Lower leg skin (tissue), 4 donors: ENCODE measurements around the gene PMVK. TPM values are rescaled to one million over a fixed set of nuclear protein-coding genes. Genes with fewer than 3 reads are reported as not detected.

Experiments
- DNase-seq, 2 donors: peaks; one replicate each; pipeline ENCODE4 v3.0.0-alpha.2; 2019; ENCODE audit warnings: low spot score in 2 of 2
- H3K4me3 ChIP-seq: fragments of 200-600 bp; sonication (generic); 2 replicates; pipeline ENCODE4 v1.5.1; 2017; ENCODE audit warnings: mild to moderate bottlenecking, low read depth; ENCODE audit not compliant: poor library complexity, severe bottlenecking
- POLR2A ChIP-seq, 2 donors: fragments of 450-650 bp; IDR thresholded peaks; one replicate each; pipeline ENCODE4 v1.6.1; 2016 to 2017; ENCODE audit warnings: antibody characterized with exemption in 2 of 2, mild to moderate bottlenecking in 1 of 2, moderate library complexity in 1 of 2
- WGBS, 2 donors: methylation state at CpG; one replicate each; pipeline ENCODE4 v1.1.5; 2018; 5-methylcytosine and 5-hydroxymethylcytosine counted together
- intact Hi-C: fragments of 100-400 bp; cut with DNase I; formaldehyde crosslinking; loops from one replicate; pipeline ENCODE4 v1.15.0; 2023; ENCODE audit warnings: low total_unique reads
- total RNA-seq, 4 donors: library from RNA; depleted of rRNA; stranded (reverse); fragments of >200 nt; gene quantifications; one replicate each; pipeline ENCODE4 v1.1.0, GENCODE V29; 2016
- TF ChIP-seq, protein P1 (sequence below), 3 donors: fragments of 450-650 bp; IDR thresholded peaks; one replicate each; pipeline ENCODE4 v1.5.1; 2016; ENCODE audit warnings: antibody characterized with exemption in 3 of 3, mild to moderate bottlenecking in 3 of 3, moderate library complexity in 2 of 3

PMVK gene
- total RNA-seq, 4 donors from 2014 or later: 20.6 to 37.0 (median 33.3) TPM

DNA sequence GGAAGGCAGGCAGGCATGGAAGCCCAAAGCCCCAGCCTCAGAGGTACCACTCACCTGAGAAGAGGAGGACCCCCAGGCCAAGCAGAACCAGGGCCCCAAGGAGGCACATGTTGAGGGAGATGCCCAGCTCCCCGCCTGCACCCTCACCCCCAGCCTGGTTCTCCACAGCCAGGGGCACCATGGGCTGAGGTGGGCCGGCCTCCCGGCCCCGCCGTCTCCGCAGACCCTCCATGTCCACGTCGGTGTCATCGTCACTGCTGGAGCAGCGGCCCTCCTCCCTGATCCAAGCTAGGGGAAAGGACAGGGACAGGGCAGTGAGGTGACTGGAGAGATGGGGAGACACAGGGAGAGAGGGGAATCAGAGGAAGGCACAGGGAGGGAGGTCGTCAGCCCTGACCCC, 11.6 kb upstream of the PMVK start:
- intact Hi-C loops: no loop called here

DNA sequence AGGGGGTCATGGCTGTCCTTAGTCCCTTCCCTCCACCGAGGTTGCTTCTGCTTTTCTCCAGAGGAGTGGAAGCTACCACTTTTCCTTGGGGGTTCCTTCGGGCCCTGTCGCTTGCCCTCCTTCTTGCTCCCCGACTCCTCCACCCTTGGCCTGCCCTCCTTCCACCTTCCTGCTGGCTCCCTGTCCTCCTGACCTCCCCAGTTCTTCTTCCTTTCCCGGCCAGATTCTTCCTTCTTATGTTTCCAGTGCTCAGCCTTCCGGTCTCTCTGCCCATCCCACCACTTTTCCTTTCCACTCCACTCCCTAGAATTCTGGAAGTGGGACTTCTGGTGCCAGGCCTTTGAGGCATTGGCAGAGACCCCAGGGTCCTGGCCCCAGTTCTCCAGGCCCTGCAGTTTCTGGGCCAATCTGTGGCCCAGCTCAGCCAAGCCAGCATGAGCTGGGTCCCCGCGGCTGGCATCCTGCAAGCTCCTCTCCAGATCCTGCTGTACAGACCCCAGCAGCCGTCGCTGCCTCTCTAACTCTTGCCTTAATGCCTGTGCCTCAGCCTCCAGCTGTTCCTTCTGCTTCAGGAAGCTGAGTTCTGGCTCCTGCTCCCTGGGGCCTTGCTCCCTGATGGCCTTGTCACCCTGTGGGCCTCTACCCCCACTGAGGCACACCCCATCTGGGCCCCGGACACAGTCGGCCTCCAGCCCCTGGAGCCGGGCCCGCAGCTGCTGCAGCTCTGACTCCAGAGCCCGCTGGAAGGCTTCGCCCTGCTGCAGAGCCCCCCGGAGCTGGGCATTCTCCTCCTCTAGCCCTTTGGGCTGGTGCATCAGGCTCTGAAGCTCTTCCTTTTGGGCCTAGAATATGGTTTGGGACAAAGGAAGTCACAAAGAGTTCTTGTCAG, 9.7 kb upstream of the PMVK start:
- WGBS, 2 donors: 74 to 81% methylated on average over 17 of the region's 17 CpGs
- no peak for DNase-seq
- TF ChIP-seq, protein P1, sequence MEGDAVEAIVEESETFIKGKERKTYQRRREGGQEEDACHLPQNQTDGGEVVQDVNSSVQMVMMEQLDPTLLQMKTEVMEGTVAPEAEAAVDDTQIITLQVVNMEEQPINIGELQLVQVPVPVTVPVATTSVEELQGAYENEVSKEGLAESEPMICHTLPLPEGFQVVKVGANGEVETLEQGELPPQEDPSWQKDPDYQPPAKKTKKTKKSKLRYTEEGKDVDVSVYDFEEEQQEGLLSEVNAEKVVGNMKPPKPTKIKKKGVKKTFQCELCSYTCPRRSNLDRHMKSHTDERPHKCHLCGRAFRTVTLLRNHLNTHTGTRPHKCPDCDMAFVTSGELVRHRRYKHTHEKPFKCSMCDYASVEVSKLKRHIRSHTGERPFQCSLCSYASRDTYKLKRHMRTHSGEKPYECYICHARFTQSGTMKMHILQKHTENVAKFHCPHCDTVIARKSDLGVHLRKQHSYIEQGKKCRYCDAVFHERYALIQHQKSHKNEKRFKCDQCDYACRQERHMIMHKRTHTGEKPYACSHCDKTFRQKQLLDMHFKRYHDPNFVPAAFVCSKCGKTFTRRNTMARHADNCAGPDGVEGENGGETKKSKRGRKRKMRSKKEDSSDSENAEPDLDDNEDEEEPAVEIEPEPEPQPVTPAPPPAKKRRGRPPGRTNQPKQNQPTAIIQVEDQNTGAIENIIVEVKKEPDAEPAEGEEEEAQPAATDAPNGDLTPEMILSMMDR (IDR thresholded peaks at IDR 0.05): no peak
- TF ChIP-seq POLR2A (IDR thresholded peaks at IDR 0.05): no peak
- intact Hi-C loops: no loop called here
- H3K4me3 ChIP-seq: no peak overlapping the region

More for the DNA sequence above, 11.6 kb upstream of the PMVK start:
- WGBS, 2 donors: 95 to 96% methylated on average over 11 of the region's 11 CpGs
- no peak for DNase-seq
- no peak for TF ChIP-seq POLR2A (IDR thresholded peaks at IDR 0.05)
- TF ChIP-seq, protein P1 (IDR thresholded peaks at IDR 0.05): no peak
- H3K4me3 ChIP-seq: no peak overlapping the region

DNA sequence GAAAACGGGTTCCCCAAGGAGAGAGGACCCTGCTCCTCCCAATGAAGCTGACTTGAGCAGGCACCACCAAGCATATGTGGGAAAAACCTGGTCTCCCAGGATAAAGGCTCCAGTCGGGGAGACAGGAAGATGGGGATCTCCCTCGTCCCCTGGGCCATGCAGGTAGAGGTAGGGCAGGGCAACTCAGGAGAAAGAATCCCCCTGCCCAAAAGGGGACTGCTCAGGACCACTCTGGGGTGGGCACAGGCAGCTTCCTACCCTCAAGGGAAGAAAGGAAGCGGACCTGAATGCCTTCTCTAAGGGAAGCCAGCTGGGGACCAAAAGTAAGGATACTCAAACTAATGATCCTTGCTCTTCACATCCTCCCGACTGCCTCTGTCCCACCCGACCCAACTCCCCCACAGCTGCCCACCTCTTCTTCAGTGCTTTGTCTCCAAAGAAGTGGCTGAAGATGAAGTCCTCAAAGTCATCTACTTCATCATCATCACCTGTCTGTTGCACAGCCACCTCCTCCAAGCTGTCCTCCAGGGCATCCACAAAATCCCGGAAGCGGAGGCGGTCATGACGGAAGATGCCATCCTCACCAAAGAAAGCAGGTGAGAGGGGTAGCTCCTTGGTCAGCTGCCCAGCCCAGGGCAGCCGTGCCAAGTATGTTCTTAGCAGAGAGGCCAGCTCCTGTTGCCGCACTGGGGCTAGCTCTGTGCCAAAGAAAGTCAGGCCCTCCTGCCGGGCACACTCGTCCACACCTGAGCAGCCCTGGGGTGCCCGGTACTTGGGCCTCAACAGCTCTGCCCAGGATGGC, 8.8 kb upstream of the PMVK start:
- no peak for DNase-seq
- H3K4me3 ChIP-seq: no peak overlapping the region
- intact Hi-C loops: no loop called here
- TF ChIP-seq, protein P1 (IDR thresholded peaks at IDR 0.05): no peak
- 85% methylated on average over 12 to 15 of the region's 15 CpGs for WGBS, 2 donors

DNA sequence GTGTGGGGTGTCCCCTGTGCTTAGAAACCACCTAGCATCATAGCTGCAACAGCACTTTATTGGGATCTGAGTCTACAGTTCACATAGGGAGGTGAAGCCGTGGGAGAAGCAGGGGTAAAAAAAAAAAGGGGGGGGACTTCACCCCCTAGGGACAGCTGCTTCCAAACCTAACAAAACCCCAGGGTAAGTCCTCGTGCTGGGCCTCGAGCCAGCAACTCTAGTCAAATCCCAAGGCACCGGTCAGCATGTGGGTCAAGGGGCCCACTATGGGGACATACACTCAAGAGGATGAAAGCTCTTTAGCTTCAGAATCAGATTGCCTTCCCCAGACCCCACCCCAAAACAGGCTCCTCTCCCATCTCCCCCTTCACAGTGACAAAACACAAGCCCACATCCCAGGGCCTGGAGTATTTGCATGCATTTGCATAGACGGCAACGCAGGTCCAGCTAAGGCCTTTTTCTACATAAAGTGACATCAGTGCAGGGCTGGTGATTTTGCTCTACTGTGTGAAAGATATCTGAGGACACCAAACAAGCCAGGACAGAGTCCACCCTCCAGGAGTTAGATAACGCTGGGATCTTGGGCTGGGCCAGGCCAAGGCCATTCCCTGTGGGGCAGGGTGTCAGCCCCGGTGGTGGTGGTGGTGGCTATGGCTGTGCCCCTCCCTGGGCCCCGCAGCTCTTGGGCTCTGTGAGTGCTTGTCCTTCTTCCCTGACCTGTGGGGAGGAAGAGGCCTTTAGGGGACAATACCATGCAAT, 8.1 kb upstream of the PMVK start:
- no peak overlapping the region for H3K4me3 ChIP-seq
- intact Hi-C loops: no loop called here
- DNase-seq: no peak
- TF ChIP-seq, protein P1 (IDR thresholded peaks at IDR 0.05): no peak
- no peak for TF ChIP-seq POLR2A (IDR thresholded peaks at IDR 0.05)
- 53 to 56% methylated on average over 9 of the region's 9 CpGs for WGBS, 2 donors

- no peak overlapping the region for H3K4me3 ChIP-seq
- TF ChIP-seq POLR2A (IDR thresholded peaks at IDR 0.05): no peak
- TF ChIP-seq, protein P1 (IDR thresholded peaks at IDR 0.05): no peak
- DNase-seq: no peak
- WGBS, 2 donors: 40 to 44% methylated on average over 6 of the region's 6 CpGs
- intact Hi-C loops: no loop called here
Observed at GRCh38 chr1:154943649-154944400, 7.3 kb upstream of the PMVK start.
